Sigmoid colon (tissue), 4 donors: ENCODE results near the gene COL2A1.

Experiments used
- CTCF ChIP-seq, 4 experiments: fragments of 450-650 bp in 3 of 4; fragments of 200-600 bp in 1 of 4; IDR thresholded peaks; one replicate each; pipeline ENCODE4 v1.5.1; 2016 to 2019; ENCODE audit warnings: antibody characterized with exemption in 4 of 4, mild to moderate bottlenecking in 3 of 4, moderate library complexity in 2 of 4
- POLR2A ChIP-seq, 2 donors: fragments of 450-650 bp; IDR thresholded peaks; one replicate each; pipeline ENCODE4 v1.6.1; 2016; ENCODE audit warnings: antibody characterized with exemption in 2 of 2, mild to moderate bottlenecking in 2 of 2, moderate library complexity in 2 of 2
- POLR2AphosphoS5 ChIP-seq, 4 donors: sonication (generic); formaldehyde crosslinking; IDR thresholded peaks; one replicate each; pipeline ENCODE4 v1.6.1; 2017; ENCODE audit warnings: antibody characterized with exemption in 4 of 4

GRCh38 chr12:48045965-48046518 is 41.8 kb upstream of the COL2A1 start:
- no peak for TF ChIP-seq CTCF (IDR thresholded peaks at IDR 0.05)
- TF ChIP-seq POLR2AphosphoS5 (IDR thresholded peaks at IDR 0.05), result no peak
- no peak for TF ChIP-seq POLR2A (IDR thresholded peaks at IDR 0.05)
